ENCODE data around the gene NAT16. TPM values are rescaled to one million over a fixed set of nuclear protein-coding genes. Genes with fewer than 3 reads are reported as not detected.

NAT16 gene
- total and polyA plus RNA-seq, 2 of the 13 experiments (the other 11 are each of a cell fraction or from before 2014, with no cell fraction given), result 0.04 TPM; not detected in 1

DNA sequence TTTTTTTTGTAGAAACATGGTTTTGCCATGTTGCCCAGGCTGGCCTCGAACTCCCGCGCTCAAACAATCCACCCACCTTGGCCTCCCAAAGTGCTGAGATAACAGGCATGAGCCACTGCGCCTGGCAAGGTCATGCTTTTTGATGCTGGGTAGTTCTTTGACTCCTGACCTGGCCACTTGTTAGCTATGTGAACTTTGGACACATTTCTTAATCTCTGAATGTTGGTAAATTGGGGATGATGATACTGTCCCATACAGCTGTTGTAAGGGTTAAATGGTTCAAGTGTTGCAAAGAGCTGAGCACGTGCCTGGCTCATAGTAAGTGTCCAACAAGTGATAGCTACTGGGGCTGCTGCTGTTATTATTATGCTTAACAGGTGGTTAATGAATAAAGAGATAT is 40.2 kb upstream of the NAT16 start (continued):
- TF ChIP-seq IKZF5 (CRISPR knock-in tag; IDR thresholded peaks at IDR 0.05) (no peak), ZFP37 (CRISPR knock-in tag; IDR thresholded peaks at IDR 0.05; ENCODE audit: borderline replicate concordance) (no peak), SYNCRIP (IDR thresholded peaks at IDR 0.05; ENCODE audit: insufficient read depth, low read depth, low read length) (no peak), JUNB (CRISPR knock-in tag; IDR thresholded peaks at IDR 0.05; ENCODE audit: borderline replicate concordance) (no peak), ZNF326 (CRISPR knock-in tag; IDR thresholded peaks at IDR 0.05; ENCODE audit: borderline replicate concordance) (no peak), ZSCAN9 (CRISPR knock-in tag; IDR thresholded peaks at IDR 0.05; ENCODE audit: borderline replicate concordance) (no peak), HOXA3 (CRISPR knock-in tag; IDR thresholded peaks at IDR 0.05) (no peak), NR2F1 (CRISPR knock-in tag; IDR thresholded peaks at IDR 0.05) (peak; percentile 68 to 76; a peak in 3 of 4 replicates), ATAD3A (CRISPR knock-in tag; IDR thresholded peaks at IDR 0.05) (no peak), ARID4A (CRISPR knock-in tag; IDR thresholded peaks at IDR 0.05; ENCODE audit: borderline replicate concordance) (peak; percentile 35; the same call in 1 of the 2 replicates), ZNF891 (CRISPR knock-in tag; IDR thresholded peaks at IDR 0.05) (no peak), SNAI1 (CRISPR knock-in tag; IDR thresholded peaks at IDR 0.05; ENCODE audit: borderline replicate concordance) (no peak), SPEN (CRISPR knock-in tag; IDR thresholded peaks at IDR 0.05; ENCODE audit: low read depth) (no peak), SSRP1 (CRISPR knock-in tag; IDR thresholded peaks at IDR 0.05) (0 out of 2 replicates have a peak, but pooled peaks have one; percentile 65)
- TF ChIP-seq, protein P1, sequence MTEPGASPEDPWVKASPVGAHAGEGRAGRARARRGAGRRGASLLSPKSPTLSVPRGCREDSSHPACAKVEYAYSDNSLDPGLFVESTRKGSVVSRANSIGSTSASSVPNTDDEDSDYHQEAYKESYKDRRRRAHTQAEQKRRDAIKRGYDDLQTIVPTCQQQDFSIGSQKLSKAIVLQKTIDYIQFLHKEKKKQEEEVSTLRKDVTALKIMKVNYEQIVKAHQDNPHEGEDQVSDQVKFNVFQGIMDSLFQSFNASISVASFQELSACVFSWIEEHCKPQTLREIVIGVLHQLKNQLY (CRISPR knock-in tag; IDR thresholded peaks at IDR 0.05), result no peak
- TF ChIP-seq, protein P2, sequence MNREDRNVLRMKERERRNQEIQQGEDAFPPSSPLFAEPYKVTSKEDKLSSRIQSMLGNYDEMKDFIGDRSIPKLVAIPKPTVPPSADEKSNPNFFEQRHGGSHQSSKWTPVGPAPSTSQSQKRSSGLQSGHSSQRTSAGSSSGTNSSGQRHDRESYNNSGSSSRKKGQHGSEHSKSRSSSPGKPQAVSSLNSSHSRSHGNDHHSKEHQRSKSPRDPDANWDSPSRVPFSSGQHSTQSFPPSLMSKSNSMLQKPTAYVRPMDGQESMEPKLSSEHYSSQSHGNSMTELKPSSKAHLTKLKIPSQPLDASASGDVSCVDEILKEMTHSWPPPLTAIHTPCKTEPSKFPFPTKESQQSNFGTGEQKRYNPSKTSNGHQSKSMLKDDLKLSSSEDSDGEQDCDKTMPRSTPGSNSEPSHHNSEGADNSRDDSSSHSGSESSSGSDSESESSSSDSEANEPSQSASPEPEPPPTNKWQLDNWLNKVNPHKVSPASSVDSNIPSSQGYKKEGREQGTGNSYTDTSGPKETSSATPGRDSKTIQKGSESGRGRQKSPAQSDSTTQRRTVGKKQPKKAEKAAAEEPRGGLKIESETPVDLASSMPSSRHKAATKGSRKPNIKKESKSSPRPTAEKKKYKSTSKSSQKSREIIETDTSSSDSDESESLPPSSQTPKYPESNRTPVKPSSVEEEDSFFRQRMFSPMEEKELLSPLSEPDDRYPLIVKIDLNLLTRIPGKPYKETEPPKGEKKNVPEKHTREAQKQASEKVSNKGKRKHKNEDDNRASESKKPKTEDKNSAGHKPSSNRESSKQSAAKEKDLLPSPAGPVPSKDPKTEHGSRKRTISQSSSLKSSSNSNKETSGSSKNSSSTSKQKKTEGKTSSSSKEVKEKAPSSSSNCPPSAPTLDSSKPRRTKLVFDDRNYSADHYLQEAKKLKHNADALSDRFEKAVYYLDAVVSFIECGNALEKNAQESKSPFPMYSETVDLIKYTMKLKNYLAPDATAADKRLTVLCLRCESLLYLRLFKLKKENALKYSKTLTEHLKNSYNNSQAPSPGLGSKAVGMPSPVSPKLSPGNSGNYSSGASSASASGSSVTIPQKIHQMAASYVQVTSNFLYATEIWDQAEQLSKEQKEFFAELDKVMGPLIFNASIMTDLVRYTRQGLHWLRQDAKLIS (CRISPR knock-in tag; IDR thresholded peaks at IDR 0.05), result no peak
- TF ChIP-seq, protein P3, sequence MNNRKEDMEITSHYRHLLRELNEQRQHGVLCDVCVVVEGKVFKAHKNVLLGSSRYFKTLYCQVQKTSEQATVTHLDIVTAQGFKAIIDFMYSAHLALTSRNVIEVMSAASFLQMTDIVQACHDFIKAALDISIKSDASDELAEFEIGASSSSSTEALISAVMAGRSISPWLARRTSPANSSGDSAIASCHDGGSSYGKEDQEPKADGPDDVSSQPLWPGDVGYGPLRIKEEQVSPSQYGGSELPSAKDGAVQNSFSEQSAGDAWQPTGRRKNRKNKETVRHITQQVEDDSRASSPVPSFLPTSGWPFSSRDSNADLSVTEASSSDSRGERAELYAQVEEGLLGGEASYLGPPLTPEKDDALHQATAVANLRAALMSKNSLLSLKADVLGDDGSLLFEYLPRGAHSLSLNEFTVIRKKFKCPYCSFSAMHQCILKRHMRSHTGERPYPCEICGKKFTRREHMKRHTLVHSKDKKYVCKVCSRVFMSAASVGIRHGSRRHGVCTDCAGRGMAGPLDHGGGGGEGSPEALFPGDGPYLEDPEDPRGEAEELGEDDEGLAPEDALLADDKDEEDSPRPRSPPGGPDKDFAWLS (CRISPR knock-in tag; IDR thresholded peaks at IDR 0.05; ENCODE audit: borderline replicate concordance), result no peak
- TF ChIP-seq, protein P4, sequence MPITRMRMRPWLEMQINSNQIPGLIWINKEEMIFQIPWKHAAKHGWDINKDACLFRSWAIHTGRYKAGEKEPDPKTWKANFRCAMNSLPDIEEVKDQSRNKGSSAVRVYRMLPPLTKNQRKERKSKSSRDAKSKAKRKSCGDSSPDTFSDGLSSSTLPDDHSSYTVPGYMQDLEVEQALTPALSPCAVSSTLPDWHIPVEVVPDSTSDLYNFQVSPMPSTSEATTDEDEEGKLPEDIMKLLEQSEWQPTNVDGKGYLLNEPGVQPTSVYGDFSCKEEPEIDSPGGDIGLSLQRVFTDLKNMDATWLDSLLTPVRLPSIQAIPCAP (CRISPR knock-in tag; IDR thresholded peaks at IDR 0.05; ENCODE audit: low read depth), result no peak
